IMR-90 (cell line): ENCODE results near the gene DNTT. TPM values are rescaled to one million over a fixed set of nuclear protein-coding genes. Genes with fewer than 3 reads are reported as not detected.

Source experiments
- ATAC-seq: fragments of 200-7000 bp; cut with Tn5 transposase; 2 replicates; pipeline ENCODE4 v1.9.1; 2020; ENCODE audit warnings: low read depth, mild to moderate bottlenecking, moderate library complexity
- BruUV-seq: library from RNA; stranded (reverse); fragments of 400-500 nt; replicated peaks from 2 replicates; lab custom pipeline; 2021; lab: Mats Ljungman, UMichigan
- CTCF ChIA-PET: fragments of 300-600 bp; formaldehyde crosslinking; extraction: SDS; loops from one replicate; lab custom pipeline; 2021; ENCODE audit warnings: antibody characterized with exemption; lab: Yijun Ruan, JAX
- POLR2A ChIA-PET: fragments of 300-600 bp; sonication (Branson Sonifier 250); formaldehyde crosslinking; loops from one replicate; lab custom pipeline; 2022; ENCODE audit warnings: antibody characterized with exemption; ENCODE audit not compliant: unreplicated experiment; lab: Charles Lee
- DNase-seq: peaks from one replicate; pipeline ENCODE4 v3.0.0; 2013
- H2AFZ ChIP-seq: replicated peaks from 2 replicates; pipeline ENCODE3; 2013; ENCODE audit warnings: low read length, mild to moderate bottlenecking; ENCODE audit not compliant: poor library complexity
- H2AK5ac ChIP-seq: 2 replicates; pipeline ENCODE4 v1.6.1; 2013; ENCODE audit warnings: low read depth, low read length, inconsistent platforms
- H2AK9ac ChIP-seq: replicated peaks from 2 replicates; pipeline ENCODE3; 2013; ENCODE audit warnings: mild to moderate bottlenecking, low read depth, low read length, moderate library complexity; ENCODE audit not compliant: poor library complexity
- H2BK120ac ChIP-seq: 2 replicates; pipeline ENCODE4 v1.6.1; 2013; ENCODE audit warnings: low read depth, low read length, inconsistent platforms
- H2BK15ac ChIP-seq: 3 replicates; pipeline ENCODE4 v1.6.1; 2013; ENCODE audit warnings: low read depth, low read length, inconsistent platforms
- H2BK20ac ChIP-seq: 2 replicates; pipeline ENCODE4 v1.6.1; 2013; ENCODE audit warnings: low read depth, mild to moderate bottlenecking, inconsistent platforms, low read length, moderate library complexity
- H2BK5ac ChIP-seq: 2 replicates; pipeline ENCODE4 v1.6.1; 2013; ENCODE audit warnings: mild to moderate bottlenecking, low read depth, low read length, inconsistent platforms; ENCODE audit not compliant: poor library complexity, severe bottlenecking
- H3K14ac ChIP-seq: replicated peaks from 2 replicates; pipeline ENCODE4 v1.6.1; 2013; ENCODE audit warnings: low read depth, low read length, inconsistent platforms
- H3K18ac ChIP-seq: 2 replicates; pipeline ENCODE4 v1.6.1; 2013; ENCODE audit warnings: low read depth, low read length, control low read depth
- H3K23ac ChIP-seq: 2 replicates; pipeline ENCODE4 v1.6.1; 2013; ENCODE audit warnings: low read depth, low read length, inconsistent platforms
- H3K27ac ChIP-seq: 2 replicates; pipeline ENCODE4 v1.5.1; 2013; ENCODE audit warnings: mild to moderate bottlenecking, control low read depth, low read length; ENCODE audit not compliant: insufficient read depth
- H3K27me3 ChIP-seq: 2 replicates; pipeline ENCODE4 v1.6.1; 2013; ENCODE audit warnings: low read length; ENCODE audit not compliant: control insufficient read depth, insufficient read depth
- H3K36me3 ChIP-seq: 2 replicates; pipeline ENCODE4 v1.6.1; 2013; ENCODE audit warnings: low read length, mixed read lengths; ENCODE audit not compliant: control insufficient read depth, insufficient read depth
- H3K4ac ChIP-seq: 2 replicates; pipeline ENCODE4 v1.6.1; 2013; ENCODE audit warnings: low read depth, low read length, inconsistent platforms
- H3K4me1 ChIP-seq: 2 replicates; pipeline ENCODE4 v1.6.1; 2013; ENCODE audit warnings: low read length, mixed read lengths; ENCODE audit not compliant: control insufficient read depth, insufficient read depth
- H3K4me2 ChIP-seq: 2 replicates; pipeline ENCODE4 v1.6.1; 2013; ENCODE audit warnings: low read depth, mild to moderate bottlenecking, control low read depth, low read length, moderate library complexity
- H3K4me3 ChIP-seq: 2 replicates; pipeline ENCODE4 v1.5.1; 2013; ENCODE audit warnings: low read depth, mild to moderate bottlenecking, control low read depth, low read length, moderate library complexity; ENCODE audit not compliant: insufficient read depth
- H3K56ac ChIP-seq: 2 replicates; pipeline ENCODE4 v1.6.1; 2013; ENCODE audit warnings: low read length, inconsistent platforms; ENCODE audit not compliant: insufficient read depth; ENCODE audit errors: extremely low read depth
- H3K79me1 ChIP-seq, 2 experiments: 2 replicates each; pipeline ENCODE4 v1.6.1; 2013; ENCODE audit warnings: low read length in 2 of 2, inconsistent platforms in 1 of 2, low read depth in 1 of 2
- H3K9ac ChIP-seq: 2 replicates; pipeline ENCODE4 v1.6.1; 2013; ENCODE audit warnings: low read depth, low read length, control low read depth
- H3K9me1 ChIP-seq: 2 replicates; pipeline ENCODE4 v1.6.1; 2013; ENCODE audit warnings: low read length, inconsistent platforms; ENCODE audit not compliant: insufficient read depth
- H3K9me3 ChIP-seq: 2 replicates; pipeline ENCODE4 v1.6.1; 2013; ENCODE audit warnings: low read length; ENCODE audit not compliant: control insufficient read depth, insufficient read depth
- H4K20me1 ChIP-seq: 2 replicates; pipeline ENCODE4 v1.6.1; 2013; ENCODE audit warnings: low read length, inconsistent platforms; ENCODE audit not compliant: insufficient read depth
- H4K5ac ChIP-seq: 2 replicates; pipeline ENCODE4 v1.6.1; 2013; ENCODE audit warnings: mild to moderate bottlenecking, low read depth, low read length, control low read depth
- H4K8ac ChIP-seq, 2 experiments: 2 replicates each; pipeline ENCODE4 v1.6.1; 2013; ENCODE audit warnings: low read depth in 2 of 2, low read length in 2 of 2, control low read depth in 1 of 2, inconsistent platforms in 1 of 2
- H4K91ac ChIP-seq: 2 replicates; pipeline ENCODE4 v1.6.1; 2013; ENCODE audit warnings: low read depth, low read length, inconsistent platforms; ENCODE audit not compliant: insufficient read depth
- BHLHE40 ChIP-seq: fragments of 150-350 bp; IDR thresholded peaks from 2 replicates; pipeline ENCODE4 v1.6.1; 2016; ENCODE audit warnings: mild to moderate bottlenecking, low read depth, low read length
- CEBPB ChIP-seq: IDR thresholded peaks from 2 replicates; pipeline ENCODE4 v1.6.1; 2012; ENCODE audit warnings: low read depth, low read length, improper control_type of control experiment
- CHD1 ChIP-seq: IDR thresholded peaks from 2 replicates; pipeline ENCODE4 v1.6.1; 2012; ENCODE audit warnings: low read depth, low read length, improper control_type of control experiment
- FOS ChIP-seq: fragments of 150-350 bp; IDR thresholded peaks from 2 replicates; pipeline ENCODE4 v1.6.1; 2016; ENCODE audit warnings: low read depth, low read length
- MAZ ChIP-seq: IDR thresholded peaks from 2 replicates; pipeline ENCODE4 v1.6.1; 2012; ENCODE audit warnings: low read depth, mild to moderate bottlenecking, low read length, improper control_type of control experiment, moderate library complexity, borderline replicate concordance
- MXI1 ChIP-seq: IDR thresholded peaks from 2 replicates; pipeline ENCODE4 v1.6.1; 2012; ENCODE audit warnings: low read depth, mild to moderate bottlenecking, low read length, moderate library complexity, borderline replicate concordance
- NFE2L2 ChIP-seq: fragments of 150-350 bp; IDR thresholded peaks from 2 replicates; pipeline ENCODE4 v1.6.1; 2016; ENCODE audit warnings: low read depth, mild to moderate bottlenecking, low read length
- POLR2A ChIP-seq: IDR thresholded peaks from 2 replicates; pipeline ENCODE4 v1.6.1; 2012; ENCODE audit warnings: mild to moderate bottlenecking, low read depth, low read length
- RAD21 ChIP-seq: IDR thresholded peaks from 2 replicates; pipeline ENCODE4 v1.6.1; 2012; ENCODE audit warnings: low read length, improper control_type of control experiment
- RCOR1 ChIP-seq: IDR thresholded peaks from 2 replicates; pipeline ENCODE4 v1.6.1; 2012; ENCODE audit warnings: mild to moderate bottlenecking, low read length, improper control_type of control experiment; ENCODE audit not compliant: insufficient replicate concordance
- RFX5 ChIP-seq: IDR thresholded peaks from 2 replicates; pipeline ENCODE4 v1.8.0; 2012; ENCODE audit warnings: low read depth, mild to moderate bottlenecking, low read length, moderate library complexity
- SMC3 ChIP-seq: fragments of 150-350 bp; IDR thresholded peaks from 2 replicates; pipeline ENCODE4 v1.6.1; 2016; ENCODE audit warnings: low read depth, mild to moderate bottlenecking, antibody characterized with exemption, low read length, moderate library complexity
- WGBS, 2 experiments: methylation state at CpG; one replicate each; pipeline versions ENCODE4 v1.1.5 to v1.1.7; 2013; ENCODE audit warnings: missing lambda C conversion rate in 2 of 2; ENCODE audit not compliant: insufficient read length in 1 of 2; ENCODE audit errors: extremely low coverage in 2 of 2; 5-methylcytosine and 5-hydroxymethylcytosine counted together
- dilution Hi-C: fragments of 300-500 bp; cut with HindIII; formaldehyde crosslinking; loops from one replicate; pipeline ENCODE4 v1.14.3; 2018; ENCODE audit warnings: low sequenced_read_pairs; ENCODE audit not compliant: unreplicated experiment
- in situ Hi-C: fragments of 300-500 bp; cut with MboI; formaldehyde crosslinking; loops from 3 replicates; pipeline ENCODE4 v1.14.3; 2019; ENCODE audit warnings: low sequenced_read_pairs, inconsistent platforms, mixed read lengths
- intact Hi-C: fragments of 100-400 bp; cut with micrococcal nuclease; formaldehyde crosslinking; loops from 2 replicates; pipeline ENCODE4 v1.10.0; 2022
- polyA plus RNA-seq, 3 experiments: library from polyadenylated mRNA; depleted of rRNA; stranded (reverse); fragments of >200 nt; gene quantifications; 2 replicates each; pipeline ENCODE4 v1.2.3, GENCODE V29; 2012; ENCODE audit warnings: low replicate concordance in 1 of 3
- total RNA-seq: library from RNA; depleted of rRNA; stranded (reverse); fragments of >200 nt; gene quantifications from 2 replicates; pipeline ENCODE4 v1.2.3, GENCODE V29; 2012
- TF ChIP-seq, protein P1 (sequence below): fragments of 150-350 bp; IDR thresholded peaks from 2 replicates; pipeline ENCODE4 v1.6.1; 2017; ENCODE audit warnings: mild to moderate bottlenecking, antibody characterized with exemption, low read length, low read depth
- TF ChIP-seq, protein P2 (sequence below): fragments of 150-350 bp; IDR thresholded peaks from 2 replicates; pipeline ENCODE4 v1.6.1; 2016; ENCODE audit warnings: low read depth, mild to moderate bottlenecking, low read length, moderate library complexity, borderline replicate concordance
- TF ChIP-seq, protein P3 (sequence below): conservative IDR thresholded peaks from 2 replicates; pipeline ENCODE4 v1.5.1; 2012; ENCODE audit warnings: mild to moderate bottlenecking, low read depth, low read length, improper control_type of control experiment

DNTT gene
- total and polyA plus RNA-seq, 2 of the 4 experiments (the other 2 are of a cell fraction): not detected

DNA sequence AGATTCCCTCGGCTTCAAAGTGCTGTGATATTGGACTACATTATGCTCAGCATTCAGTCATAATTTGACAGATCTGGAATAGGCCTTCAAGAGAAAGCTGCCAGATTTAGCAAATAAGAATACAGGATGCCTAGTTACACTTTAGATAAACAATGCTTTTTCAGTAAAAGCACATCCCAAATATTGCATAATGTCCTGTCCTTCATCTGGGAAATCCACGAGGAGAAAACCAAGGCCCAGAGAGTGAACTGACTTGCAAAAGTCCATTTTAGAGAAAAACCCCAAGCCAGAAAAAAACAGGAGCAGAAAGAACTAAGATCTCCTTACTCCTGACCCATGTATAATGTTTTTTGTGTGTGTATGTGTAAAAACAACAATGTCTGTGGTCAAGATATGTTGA is 20.9 kb upstream of the DNTT start:
- Histone ChIP-seq H3K56ac (no peak overlapping the region), H4K8ac (no peak overlapping the region), H4K5ac (no peak overlapping the region), H3K36me3 (no peaks in the 10 kb centered on the region), H2AK9ac (no peak overlapping the region), H3K9me1 (no peaks in the 10 kb centered on the region), H3K9ac (no peak overlapping the region), H3K9me3 (no peaks in the 10 kb centered on the region), H2BK15ac (no peak overlapping the region), H2AK5ac (no peak overlapping the region), H2BK120ac (no peak overlapping the region), H3K79me1 (no peaks in the 10 kb centered on the region), H3K4me1 (no peaks in the 10 kb centered on the region), H2BK5ac (no peak overlapping the region), H3K23ac (no peak overlapping the region), H3K27me3 (no peaks in the 10 kb centered on the region), H3K4me2 (no peak overlapping the region), H2AFZ (no peak overlapping the region), H3K4ac (no peak overlapping the region), H4K91ac (no peak overlapping the region), H3K14ac (no peak overlapping the region), H3K27ac (no peak overlapping the region), H4K20me1 (no peaks in the 10 kb centered on the region), H3K4me3 (no peak overlapping the region), H3K18ac (no peak overlapping the region), H2BK20ac (no peak overlapping the region)
- ChIA-PET POLR2A (no interaction called here), CTCF (no interaction called here)
- dilution Hi-C loops: no loop called here
- intact Hi-C loops: no loop called here
- 67% methylated on average over 1 of the region's 2 CpGs; no CpG with 5 or more reads in 1 of the 2 experiments for WGBS, 2 experiments
- in situ Hi-C loops: no loop called here
- no TSS peak for BruUV-seq
- no peak for DNase-seq
- no peak for ATAC-seq
- TF ChIP-seq SMC3 (no peak), RAD21 (no peak), RFX5 (no peak), MXI1 (no peak), CEBPB (no peak), POLR2A (no peak), MAZ (no peak), CHD1 (no peak), FOS (no peak), NFE2L2 (no peak), RCOR1 (no peak), BHLHE40 (no peak)
- TF ChIP-seq, protein P1, sequence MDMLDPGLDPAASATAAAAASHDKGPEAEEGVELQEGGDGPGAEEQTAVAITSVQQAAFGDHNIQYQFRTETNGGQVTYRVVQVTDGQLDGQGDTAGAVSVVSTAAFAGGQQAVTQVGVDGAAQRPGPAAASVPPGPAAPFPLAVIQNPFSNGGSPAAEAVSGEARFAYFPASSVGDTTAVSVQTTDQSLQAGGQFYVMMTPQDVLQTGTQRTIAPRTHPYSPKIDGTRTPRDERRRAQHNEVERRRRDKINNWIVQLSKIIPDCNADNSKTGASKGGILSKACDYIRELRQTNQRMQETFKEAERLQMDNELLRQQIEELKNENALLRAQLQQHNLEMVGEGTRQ: no peak
- TF ChIP-seq, protein P2, sequence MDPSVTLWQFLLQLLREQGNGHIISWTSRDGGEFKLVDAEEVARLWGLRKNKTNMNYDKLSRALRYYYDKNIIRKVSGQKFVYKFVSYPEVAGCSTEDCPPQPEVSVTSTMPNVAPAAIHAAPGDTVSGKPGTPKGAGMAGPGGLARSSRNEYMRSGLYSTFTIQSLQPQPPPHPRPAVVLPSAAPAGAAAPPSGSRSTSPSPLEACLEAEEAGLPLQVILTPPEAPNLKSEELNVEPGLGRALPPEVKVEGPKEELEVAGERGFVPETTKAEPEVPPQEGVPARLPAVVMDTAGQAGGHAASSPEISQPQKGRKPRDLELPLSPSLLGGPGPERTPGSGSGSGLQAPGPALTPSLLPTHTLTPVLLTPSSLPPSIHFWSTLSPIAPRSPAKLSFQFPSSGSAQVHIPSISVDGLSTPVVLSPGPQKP: no peak
- TF ChIP-seq, protein P3, sequence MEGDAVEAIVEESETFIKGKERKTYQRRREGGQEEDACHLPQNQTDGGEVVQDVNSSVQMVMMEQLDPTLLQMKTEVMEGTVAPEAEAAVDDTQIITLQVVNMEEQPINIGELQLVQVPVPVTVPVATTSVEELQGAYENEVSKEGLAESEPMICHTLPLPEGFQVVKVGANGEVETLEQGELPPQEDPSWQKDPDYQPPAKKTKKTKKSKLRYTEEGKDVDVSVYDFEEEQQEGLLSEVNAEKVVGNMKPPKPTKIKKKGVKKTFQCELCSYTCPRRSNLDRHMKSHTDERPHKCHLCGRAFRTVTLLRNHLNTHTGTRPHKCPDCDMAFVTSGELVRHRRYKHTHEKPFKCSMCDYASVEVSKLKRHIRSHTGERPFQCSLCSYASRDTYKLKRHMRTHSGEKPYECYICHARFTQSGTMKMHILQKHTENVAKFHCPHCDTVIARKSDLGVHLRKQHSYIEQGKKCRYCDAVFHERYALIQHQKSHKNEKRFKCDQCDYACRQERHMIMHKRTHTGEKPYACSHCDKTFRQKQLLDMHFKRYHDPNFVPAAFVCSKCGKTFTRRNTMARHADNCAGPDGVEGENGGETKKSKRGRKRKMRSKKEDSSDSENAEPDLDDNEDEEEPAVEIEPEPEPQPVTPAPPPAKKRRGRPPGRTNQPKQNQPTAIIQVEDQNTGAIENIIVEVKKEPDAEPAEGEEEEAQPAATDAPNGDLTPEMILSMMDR: no peak
